Jurkat, Clone E6-1 (cell line): ENCODE results near the gene PRMT5.

Experiments
- DNase-seq: peaks from one replicate; pipeline ENCODE4 v3.0.0-alpha.2; 2011; ENCODE audit warnings: low read depth, low spot score
- H3K4me3 ChIP-seq: 2 replicates; pipeline ENCODE4 v1.5.1; 2011; ENCODE audit warnings: mild to moderate bottlenecking, low read length, control low read depth, moderate library complexity

The PRMT5 gene

GRCh38 chr14:22883173-22883976, 45.8 kb downstream of the PRMT5 start, which contains the start of gene REM2:
Gene REM2 (plus strand): TSS chr14:22883222. CDS start chr14:22883288, 66 bp downstream.
- DNase-seq: no peak
- no peak within 1 kb of the TSS for H3K4me3 ChIP-seq

- no peak for DNase-seq
- no peak overlapping the region for H3K4me3 ChIP-seq
Measured at GRCh38 chr14:22882529-22883172, 46.5 kb downstream of the PRMT5 start.

GRCh38 chr14:22882064-22882463, 47.1 kb downstream of the PRMT5 start:
- H3K4me3 ChIP-seq: no peak overlapping the region
- no peak for DNase-seq

- DNase-seq: no peak
- no peak overlapping the region for H3K4me3 ChIP-seq
Measured at GRCh38 chr14:22878271-22879246, 50.6 kb downstream of the PRMT5 start.

GRCh38 chr14:22877000-22877501, 52.1 kb downstream of the PRMT5 start:
- no peak overlapping the region for H3K4me3 ChIP-seq
- no peak for DNase-seq

GRCh38 chr14:22875748-22876319, 53.3 kb downstream of the PRMT5 start:
- no peak overlapping the region for H3K4me3 ChIP-seq
- no peak for DNase-seq

- no peak overlapping the region for H3K4me3 ChIP-seq
- DNase-seq: no peak
Measured at GRCh38 chr14:22875003-22875747, 54.0 kb downstream of the PRMT5 start.

GRCh38 chr14:22872833-22873520, 56.2 kb downstream of the PRMT5 start:
- H3K4me3 ChIP-seq: peak overlapping the region; percentile 83
- DNase-seq: no peak

GRCh38 chr14:22872033-22872832, 56.9 kb downstream of the PRMT5 start:
- DNase-seq: peak; percentile 53
- H3K4me3 ChIP-seq: peak overlapping the region; percentile 83

- H3K4me3 ChIP-seq: peak within 1 kb of the TSS; percentile 83
- DNase-seq: peak; percentile 58
Measured at GRCh38 chr14:22871224-22872032, 57.7 kb downstream of the PRMT5 start, which contains the start of gene LRP10. Gene LRP10 (plus strand): TSS chr14:22871740. CDS start chr14:22872304, 564 bp downstream.

GRCh38 chr14:22870811-22871223, 58.4 kb downstream of the PRMT5 start:
- DNase-seq: peak; percentile 57

More at GRCh38 chr14:22870811-22871223, 58.4 kb downstream of the PRMT5 start:
- peak overlapping the region; percentile 83 for H3K4me3 ChIP-seq
